SK-N-SH (cell line): ENCODE measurements around the gene MSRB1. TPM values are rescaled to one million over a fixed set of nuclear protein-coding genes. Genes with fewer than 3 reads are reported as not detected.

Experiments
- CTCF ChIA-PET: fragments of 300-600, 350-600 bp; formaldehyde crosslinking; extraction: SDS; loops from one replicate; lab custom pipeline; 2021; lab: Yijun Ruan, JAX
- POLR2A ChIA-PET: fragments of 350-600 bp; sonication (Branson Sonifier 250); formaldehyde crosslinking; extraction: SDS; loops from one replicate; lab custom pipeline; 2020; ENCODE audit warnings: antibody characterized with exemption, inconsistent platforms; lab: Yijun Ruan, JAX
- DNase-seq: peaks from one replicate; pipeline ENCODE4 v3.0.0; 2012
- H2AFZ ChIP-seq: fragments of 200-600 bp; sonication (generic); 2 replicates; pipeline ENCODE4 v1.8.1; 2016; ENCODE audit warnings: antibody characterized with exemption, mild to moderate bottlenecking, low read depth
- H3F3A ChIP-seq: fragments of 200-600 bp; sonication (generic); replicated peaks from 2 replicates; pipeline ENCODE3; 2016; ENCODE audit warnings: antibody characterized with exemption, mild to moderate bottlenecking; ENCODE audit not compliant: insufficient read depth
- H3K27ac ChIP-seq, 2 experiments: fragments of 200-500 bp in 1 of 2; fragments of 200-600 bp in 1 of 2; sonication (Bioruptor generic) in 1 of 2; sonication (generic), shearing (Covaris generic) in 1 of 2; 2 replicates each; pipeline versions ENCODE4 v1.5.1 to v1.6.1; 2014 to 2016; ENCODE audit warnings: low read depth in 2 of 2, inconsistent platforms in 1 of 2, low read length in 1 of 2, mild to moderate bottlenecking in 1 of 2, mixed read lengths in 1 of 2
- H3K27me3 ChIP-seq: fragments of 200-600 bp; sonication (generic), shearing (Covaris generic); 2 replicates; pipeline ENCODE4 v1.6.1; 2016; ENCODE audit warnings: mixed run types; ENCODE audit not compliant: insufficient read depth
- H3K36me3 ChIP-seq, 2 experiments: fragments of 200-500 bp in 1 of 2; fragments of 200-600 bp in 1 of 2; sonication (Bioruptor generic) in 1 of 2; sonication (generic) in 1 of 2; replicated peaks in 1 of 2; 2 replicates each; pipeline versions ENCODE3 to v1.5.1; 2014 to 2016; ENCODE audit warnings: low read length in 1 of 2, mild to moderate bottlenecking in 1 of 2; ENCODE audit not compliant: insufficient read depth in 2 of 2, control insufficient read depth in 1 of 2
- H3K4me1 ChIP-seq, 2 experiments: fragments of 200-500 bp in 1 of 2; fragments of 200-600 bp in 1 of 2; sonication (Bioruptor generic) in 1 of 2; sonication (generic), shearing (Covaris generic) in 1 of 2; 2 replicates each; pipeline versions ENCODE4 v1.5.1 to v1.6.1; 2014 to 2016; ENCODE audit warnings: low read depth in 1 of 2, low read length in 1 of 2, mixed run types in 1 of 2; ENCODE audit not compliant: insufficient read depth in 2 of 2, control insufficient read depth in 1 of 2
- H3K4me2 ChIP-seq: fragments of 200-600 bp; sonication (generic), shearing (Covaris generic); 2 replicates; pipeline ENCODE4 v1.6.1; 2017; ENCODE audit warnings: mixed run types
- H3K4me3 ChIP-seq, 2 experiments: fragments of 200-500 bp in 1 of 2; fragments of 200-600 bp in 1 of 2; sonication (Bioruptor generic) in 1 of 2; sonication (generic), shearing (Covaris generic) in 1 of 2; 2 replicates each; pipeline versions ENCODE4 v1.5.1 to v1.8.1; 2014 to 2016; ENCODE audit warnings: low read depth in 2 of 2, inconsistent platforms in 1 of 2, low read length in 1 of 2, mild to moderate bottlenecking in 1 of 2, mixed read lengths in 1 of 2, moderate library complexity in 1 of 2
- H3K79me2 ChIP-seq: fragments of 200-600 bp; sonication (generic); 2 replicates; pipeline ENCODE4 v1.8.1; 2017; ENCODE audit warnings: mild to moderate bottlenecking; ENCODE audit not compliant: insufficient read depth
- H3K9ac ChIP-seq: fragments of 200-600 bp; sonication (generic); 2 replicates; pipeline ENCODE4 v1.6.1; 2017; ENCODE audit warnings: mixed run types
- H3K9me2 ChIP-seq: fragments of 200-600 bp; sonication (generic); 2 replicates; pipeline ENCODE4 v1.6.1; 2017; ENCODE audit warnings: mixed run types
- H3K9me3 ChIP-seq: fragments of 200-600 bp; sonication (generic); 2 replicates; pipeline ENCODE4 v1.6.1; 2017; ENCODE audit warnings: mixed run types, mild to moderate bottlenecking, moderate library complexity
- H4K20me1 ChIP-seq: fragments of 200-600 bp; sonication (generic); 2 replicates; pipeline ENCODE4 v1.6.1; 2017; ENCODE audit warnings: mild to moderate bottlenecking, mixed run types; ENCODE audit not compliant: insufficient read depth
- EP300 ChIP-seq, 2 experiments: IDR thresholded peaks; 2 replicates each; pipeline versions ENCODE4 v1.4.0 to v1.6.1; 2012; ENCODE audit warnings: borderline replicate concordance in 1 of 2, low read depth in 1 of 2, low read length in 1 of 2
- JUND ChIP-seq: IDR thresholded peaks from 2 replicates; pipeline ENCODE4 v1.4.0; 2012
- NRF1 ChIP-seq: IDR thresholded peaks from 2 replicates; pipeline ENCODE4 v1.6.1; 2012; ENCODE audit warnings: low read depth, mild to moderate bottlenecking, low read length
- PBX3 ChIP-seq: IDR thresholded peaks from 2 replicates; pipeline ENCODE4; 2012
- RAD21 ChIP-seq: IDR thresholded peaks from 2 replicates; pipeline ENCODE4 v1.6.1; 2012; ENCODE audit warnings: mild to moderate bottlenecking, low read length
- SMC3 ChIP-seq: IDR thresholded peaks from 2 replicates; pipeline ENCODE4 v1.6.1; 2012; ENCODE audit warnings: low read depth, low read length, improper control_type of control experiment
- YY1 ChIP-seq: IDR thresholded peaks from 2 replicates; pipeline ENCODE4 v1.4.0; 2012; ENCODE audit warnings: low read depth, mild to moderate bottlenecking
- WGBS: methylation state at CpG from one replicate; pipeline ENCODE4 v1.1.6; 2017; ENCODE audit warnings: low lambda C conversion rate; 5-methylcytosine and 5-hydroxymethylcytosine counted together
- polyA plus RNA-seq, 3 experiments: library from polyadenylated mRNA; depleted of rRNA; stranded (reverse); fragments of >200 nt; gene quantifications; 2 replicates each; pipeline ENCODE4 v1.2.3, GENCODE V29; 2012

MSRB1 gene
- polyA plus RNA-seq, 1 of the 3 experiments (the other 2 are of a cell fraction), result 31.4 TPM

GRCh38 chr16:1933097-1933661 is 9.8 kb downstream of the MSRB1 start:
- ChIA-PET CTCF (interaction anchor here (1.2 to 1.8 kb wide), 5 partner anchors 17 to 71 kb away, joined by 3 to 18 read pairs (median 5); no protein-coding TSS in a partner anchor), POLR2A (interaction anchor here (1.3 kb wide), 1 partner anchor 10 kb away, joined by 11 read pairs; the partner anchor contains the start of gene MSRB1)
- WGBS, result 87% methylated on average over 14 of the region's 23 CpGs
- Histone ChIP-seq H3K27me3 (no peaks in the 10 kb centered on the region), H3F3A (no peaks in the 10 kb centered on the region), H3K4me2 (no peak overlapping the region), H3K9ac (no peak overlapping the region), H3K4me3 (no peak overlapping the region), H3K79me2 (no peaks in the 10 kb centered on the region), H3K9me3 (no peaks in the 10 kb centered on the region), H2AFZ (no peak overlapping the region), H3K36me3 (peaks cover 0 to 1% of the 10 kb centered on the region in 2 experiments), H3K9me2 (no peaks in the 10 kb centered on the region), H4K20me1 (no peaks in the 10 kb centered on the region), H3K27ac (peak overlapping the region in 1 of 2 experiments; percentile 54; a peak in 1 of 4 replicates), H3K4me1 (peaks cover 0 to 17% of the 10 kb centered on the region in 2 experiments; a peak in 1 of 4 replicates)
- TF ChIP-seq JUND, result no peak
- DNase-seq, result peak; percentile 16

- H3K4me1 ChIP-seq, result peaks cover 0 to 17% of the 10 kb centered on the region in 2 experiments; a peak in 1 of 4 replicates
- H3K36me3 ChIP-seq, result no peaks in the 10 kb centered on the region
- no peaks in the 10 kb centered on the region for H3F3A ChIP-seq
- no peaks in the 10 kb centered on the region for H3K9me2 ChIP-seq
- H3K79me2 ChIP-seq, result no peaks in the 10 kb centered on the region
- H3K4me2 ChIP-seq, result no peak overlapping the region
- TF ChIP-seq EP300 (IDR thresholded peaks at IDR 0.05; ENCODE audit: borderline replicate concordance in 1 of 2, low read depth in 1 of 2, low read length in 1 of 2) (0 out of 4 replicates have a peak, but pooled peaks of 1 of the 2 experiments have one; percentile 18), SMC3 (peak; percentile 38; the same call in 1 of the 2 replicates), JUND (no peak), RAD21 (peak; percentile 48)
- H3K9me3 ChIP-seq, result no peaks in the 10 kb centered on the region
- H3K4me3 ChIP-seq, result no peak overlapping the region
- no peak overlapping the region for H3K9ac ChIP-seq
- ChIA-PET POLR2A (interaction anchor here (0.7 to 1.3 kb wide), 4 partner anchors 11 to 150 kb away, joined by 3 to 11 read pairs (median 3); partner anchors contain the start of genes MSRB1, RPS2 and SPSB3), CTCF (interaction anchor here (0.6 to 1.8 kb wide), 11 partner anchors 9 to 106 kb away, joined by 3 to 18 read pairs (median 4); partner anchors contain the start of genes FAHD1, HAGH and MSRB1)
- no peak for DNase-seq
- H3K27ac ChIP-seq, result peak overlapping the region in 1 of 2 experiments; percentile 54; a peak in 1 of 4 replicates
- 81% methylated on average over 12 of the region's 19 CpGs for WGBS
- H2AFZ ChIP-seq, result no peak overlapping the region
- no peaks in the 10 kb centered on the region for H3K27me3 ChIP-seq
- no peaks in the 10 kb centered on the region for H4K20me1 ChIP-seq
Observed at GRCh38 chr16:1932050-1933028, 10.7 kb downstream of the MSRB1 start.

DNA sequence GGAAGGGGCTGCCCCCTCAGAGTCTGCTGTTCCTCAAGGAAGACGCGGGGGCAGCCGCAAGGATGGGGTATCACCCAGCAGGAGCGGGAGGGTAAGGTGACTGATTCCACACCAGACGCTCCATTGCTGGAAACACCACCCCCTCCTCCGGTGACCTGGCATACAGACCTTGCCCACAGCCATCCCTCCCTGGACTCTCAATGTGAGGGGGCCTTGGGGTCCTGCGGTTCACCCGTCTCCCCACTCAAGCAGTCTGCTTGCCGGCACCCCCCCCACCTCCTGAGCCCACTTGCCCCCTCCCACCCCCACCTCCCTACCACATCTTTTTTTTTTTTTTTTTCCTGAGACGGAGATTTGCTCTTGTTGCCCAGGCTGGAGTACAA is 12.7 kb downstream of the MSRB1 start:
- POLR2A ChIA-PET, result no interaction called here
- Histone ChIP-seq H3K9me3 (no peaks in the 10 kb centered on the region), H2AFZ (no peak overlapping the region), H3K9ac (no peak overlapping the region), H3K27ac (no peak overlapping the region), H3K9me2 (no peaks in the 10 kb centered on the region), H3K4me3 (no peak overlapping the region), H3F3A (no peaks in the 10 kb centered on the region), H4K20me1 (no peaks in the 10 kb centered on the region), H3K36me3 (no peaks in the 10 kb centered on the region), H3K27me3 (no peaks in the 10 kb centered on the region), H3K79me2 (no peaks in the 10 kb centered on the region), H3K4me1 (peaks cover 0 to 17% of the 10 kb centered on the region in 2 experiments; a peak in 1 of 4 replicates), H3K4me2 (no peak overlapping the region)
- TF ChIP-seq PBX3 (no peak), YY1 (no peak), NRF1 (no peak)
- WGBS, result 66% methylated on average over 4 of the region's 10 CpGs
- CTCF ChIA-PET, result interaction anchor here (0.6 to 5.2 kb wide), 28 partner anchors 9 to 838 kb away, joined by 3 to 137 read pairs (median 7); partner anchors contain the start of genes HS3ST6, MEIOB, MSRB1 and NDUFB10
- DNase-seq, result no peak
